ENCODE results near the gene GPX3.

Gene GPX3

GRCh38 chr5:151058301-151058700 lies 37.9 kb downstream of the GPX3 start:
- no peak for DNase-seq (ENCODE audit: low read depth)

GRCh38 chr5:151058891-151059489 lies 38.6 kb downstream of the GPX3 start:
- no peak for DNase-seq (ENCODE audit: low read depth)

- DNase-seq (ENCODE audit: low read depth), result no peak
These were observed 40.4 kb downstream of the GPX3 start for GRCh38 chr5:151060742-151061141.

- DNase-seq (ENCODE audit: low read depth), result no peak
These were observed 42.2 kb downstream of the GPX3 start for GRCh38 chr5:151062405-151063141.

GRCh38 chr5:151063142-151063989 lies 43.0 kb downstream of the GPX3 start:
- no peak for DNase-seq (ENCODE audit: low read depth)

GRCh38 chr5:151064916-151065499 lies 44.6 kb downstream of the GPX3 start:
- no peak for DNase-seq (ENCODE audit: low read depth)

- no peak for DNase-seq (ENCODE audit: low read depth)
These were observed 45.2 kb downstream of the GPX3 start for GRCh38 chr5:151065609-151066008.

GRCh38 chr5:151066920-151067319 lies 46.5 kb downstream of the GPX3 start:
- no peak for DNase-seq (ENCODE audit: low read depth)

GRCh38 chr5:151067632-151068432 lies 47.4 kb downstream of the GPX3 start:
- DNase-seq (ENCODE audit: low read depth), result no peak

- no peak for DNase-seq (ENCODE audit: low read depth)
These were observed 48.2 kb downstream of the GPX3 start for GRCh38 chr5:151068433-151069197.

GRCh38 chr5:151070449-151070848 lies 50.1 kb downstream of the GPX3 start:
- DNase-seq (ENCODE audit: low read depth), result no peak

- no peak for DNase-seq (ENCODE audit: low read depth)
These were observed 50.6 kb downstream of the GPX3 start for GRCh38 chr5:151071021-151071420.

- no peak for DNase-seq (ENCODE audit: low read depth)
These were observed 51.6 kb downstream of the GPX3 start for GRCh38 chr5:151071848-151072629.

GRCh38 chr5:151072630-151073025 lies 52.2 kb downstream of the GPX3 start:
- DNase-seq (ENCODE audit: low read depth), result no peak

GRCh38 chr5:151073280-151073679 lies 52.9 kb downstream of the GPX3 start:
- no peak for DNase-seq (ENCODE audit: low read depth)

- no peak for DNase-seq (ENCODE audit: low read depth)
These were observed 54.2 kb downstream of the GPX3 start for GRCh38 chr5:151074557-151074956.

- DNase-seq (ENCODE audit: low read depth), result no peak
These were observed 55.4 kb downstream of the GPX3 start for GRCh38 chr5:151075698-151076331.

GRCh38 chr5:151076616-151077015 lies 56.2 kb downstream of the GPX3 start:
- no peak for DNase-seq (ENCODE audit: low read depth)

- DNase-seq (ENCODE audit: low read depth), result no peak
These were observed 57.0 kb downstream of the GPX3 start for GRCh38 chr5:151077419-151077818.

- no peak for DNase-seq (ENCODE audit: low read depth)
These were observed 57.6 kb downstream of the GPX3 start for GRCh38 chr5:151077967-151078366.

All from stimulated activated CD8-positive, alpha-beta memory T cell treated with anti-CD3 and anti-CD28 coated beads, Interleukin-15, amount 100 ng/mL, for 24 hours (primary cell).